A673 (cell line): ENCODE measurements around the gene PSMB10. TPM values are rescaled to one million over a fixed set of nuclear protein-coding genes. Genes with fewer than 3 reads are reported as not detected.

ENCODE experiments used
- BruUV-seq: library from RNA; stranded (reverse); fragments of 400-500 nt; replicated peaks from 2 replicates; lab custom pipeline; 2021; lab: Mats Ljungman, UMichigan
- CTCF ChIA-PET: fragments of 300-600 bp; sonication (Branson Sonifier 250); formaldehyde crosslinking; loops from one replicate; lab custom pipeline; 2022; ENCODE audit warnings: antibody characterized with exemption; lab: Charles Lee
- POLR2A ChIA-PET: fragments of 300-600 bp; sonication (Branson Sonifier 250); formaldehyde crosslinking; loops from one replicate; lab custom pipeline; 2022; ENCODE audit warnings: antibody characterized with exemption; ENCODE audit not compliant: low non-redundant PET; lab: Charles Lee
- DNase-seq: peaks from one replicate; pipeline ENCODE4 v3.0.0-alpha.2; 2015; ENCODE audit warnings: low spot score
- H3K27ac ChIP-seq: fragments of 200-600 bp; sonication (generic); 2 replicates; pipeline ENCODE4 v1.5.1; 2016; ENCODE audit warnings: mixed run types, low read depth, mild to moderate bottlenecking, mixed read lengths, antibody characterized with exemption, low read length; ENCODE audit not compliant: poor library complexity, severe bottlenecking
- H3K27me3 ChIP-seq: fragments of 200-600 bp; sonication (generic); replicated peaks from 2 replicates; pipeline ENCODE4 v1.6.1; 2017; ENCODE audit warnings: mixed run types, low read depth, mild to moderate bottlenecking, mixed read lengths, antibody characterized with exemption, low read length; ENCODE audit not compliant: insufficient read depth, poor library complexity
- H3K36me3 ChIP-seq: fragments of 200-600 bp; sonication (generic); 2 replicates; pipeline ENCODE4 v1.6.1; 2016; ENCODE audit warnings: mixed run types, mild to moderate bottlenecking, mixed read lengths, antibody characterized with exemption, low read length; ENCODE audit not compliant: insufficient read depth, poor library complexity, severe bottlenecking
- H3K4me1 ChIP-seq: fragments of 200-600 bp; sonication (generic); 2 replicates; pipeline ENCODE4 v1.6.1; 2017; ENCODE audit warnings: mixed run types, mild to moderate bottlenecking, mixed read lengths, antibody characterized with exemption, low read length; ENCODE audit not compliant: insufficient read depth, poor library complexity, severe bottlenecking
- H3K4me3 ChIP-seq: fragments of 200-600 bp; sonication (generic); 2 replicates; pipeline ENCODE4 v1.5.1; 2016; ENCODE audit warnings: low read depth, mixed run types, mild to moderate bottlenecking, mixed read lengths, low read length; ENCODE audit not compliant: poor library complexity, severe bottlenecking
- H3K9me3 ChIP-seq: fragments of 200-600 bp; sonication (generic); 2 replicates; pipeline ENCODE4 v1.6.1; 2016; ENCODE audit warnings: mixed run types, low read depth, mild to moderate bottlenecking, mixed read lengths, antibody characterized with exemption, low read length; ENCODE audit not compliant: poor library complexity, severe bottlenecking
- CTCF ChIP-seq: fragments of 300-800, 200-600 bp; sonication (generic); conservative IDR thresholded peaks from 2 replicates; pipeline ENCODE4 v1.5.1; 2017; ENCODE audit warnings: low read depth, mild to moderate bottlenecking, antibody characterized with exemption, low read length, moderate library complexity, mixed read lengths
- EZH2 ChIP-seq: fragments of 200-600 bp; sonication (generic); IDR thresholded peaks from 2 replicates; pipeline ENCODE4 v1.6.1; 2017; ENCODE audit warnings: borderline replicate concordance, low read depth, mild to moderate bottlenecking, mixed read lengths, antibody characterized with exemption, low read length; ENCODE audit not compliant: poor library complexity, severe bottlenecking
- intact Hi-C: fragments of 100-400 bp; cut with micrococcal nuclease; formaldehyde crosslinking; loops from one replicate; pipeline ENCODE4 v1.10.0; 2022; ENCODE audit not compliant: unreplicated experiment
- total RNA-seq: library from RNA; stranded (reverse); gene quantifications from 2 replicates; pipeline ENCODE4 v1.2.3, GENCODE V29; 2021

The PSMB10 gene
- total RNA-seq, 1 experiment from 2014 or later, result 21.6 TPM

- Histone ChIP-seq H3K27me3 (no peaks in the 10 kb centered on the region), H3K9me3 (no peaks in the 10 kb centered on the region), H3K4me3 (no peak overlapping the region), H3K27ac (no peak overlapping the region), H3K4me1 (no peaks in the 10 kb centered on the region), H3K36me3 (no peaks in the 10 kb centered on the region)
- POLR2A ChIA-PET, result interaction anchor here (0.6 kb wide), 1 partner anchor 124 kb away, joined by 12 read pairs; no protein-coding TSS in a partner anchor
- BruUV-seq, result no TSS peak
- intact Hi-C loops, result no loop called here
- DNase-seq, result no peak
- TF ChIP-seq CTCF (no peak), EZH2 (no peak)
- CTCF ChIA-PET, result no interaction called here
Observed at GRCh38 chr16:67907397-67908180, 29.1 kb downstream of the PSMB10 start.

GRCh38 chr16:67902831-67903230 lies 33.8 kb downstream of the PSMB10 start:
- DNase-seq, result no peak
- H3K4me1 ChIP-seq, result no peaks in the 10 kb centered on the region
- H3K27ac ChIP-seq, result no peak overlapping the region
- TF ChIP-seq CTCF (no peak), EZH2 (no peak)
- ChIA-PET CTCF (no interaction called here), POLR2A (no interaction called here)
- BruUV-seq, result no TSS peak
- intact Hi-C loops, result no loop called here
- no peak overlapping the region for H3K4me3 ChIP-seq
- no peaks in the 10 kb centered on the region for H3K36me3 ChIP-seq
- H3K9me3 ChIP-seq, result no peaks in the 10 kb centered on the region
- H3K27me3 ChIP-seq, result no peaks in the 10 kb centered on the region

- no peak for TF ChIP-seq EZH2
- no peak for TF ChIP-seq CTCF
- no peaks in the 10 kb centered on the region for H3K9me3 ChIP-seq
- ChIA-PET POLR2A (no interaction called here), CTCF (interaction anchor here (0.7 kb wide), 1 partner anchor 421 kb away, joined by 3 read pairs; the partner anchor contains the start of gene ATP6V0D1)
- no peaks in the 10 kb centered on the region for H3K27me3 ChIP-seq
- no peak overlapping the region for H3K27ac ChIP-seq
- no peaks in the 10 kb centered on the region for H3K4me1 ChIP-seq
- H3K4me3 ChIP-seq, result no peak overlapping the region
- no peak for DNase-seq
- BruUV-seq, result no TSS peak
- intact Hi-C loops, result no loop called here
- H3K36me3 ChIP-seq, result no peaks in the 10 kb centered on the region
Observed at GRCh38 chr16:67901734-67902133, 34.9 kb downstream of the PSMB10 start.
